ENCODE measurements around the gene BID. TPM values are rescaled to one million over a fixed set of nuclear protein-coding genes. Genes with fewer than 3 reads are reported as not detected.

BID gene
- total RNA-seq, 1 donor from 2014 or later: 16.6 TPM

GRCh38 chr22:17811119-17811518 is 36.9 kb upstream of the BID start:
- Histone ChIP-seq H3K4me1 (no peaks in the 10 kb centered on the region), H3K4me3 (no peak overlapping the region), H3K27me3 (no peaks in the 10 kb centered on the region), H3K9ac (no peak overlapping the region), H3K27ac (no peak overlapping the region), H3F3A (ENCODE audit: low read depth) (no peaks in the 10 kb centered on the region), H2AFZ (replicated peaks) (no peak overlapping the region), H3K79me2 (ENCODE audit: low read depth) (no peaks in the 10 kb centered on the region), H3K4me2 (no peak overlapping the region), H3K36me3 (no peaks in the 10 kb centered on the region), H3K9me3 (ENCODE audit: low read depth) (no peaks in the 10 kb centered on the region), H4K20me1 (ENCODE audit: low read depth) (no peaks in the 10 kb centered on the region)
- TF ChIP-seq EZH2phosphoT487 (IDR thresholded peaks at IDR 0.05) (no peak), CTCF (IDR thresholded peaks at IDR 0.05) (no peak), EZH2 (IDR thresholded peaks at IDR 0.05) (no peak)
- no peak overlapping the region for H3K27ac Mint-ChIP-seq
- H3K36me3 Mint-ChIP-seq: peaks cover 16% of the 10 kb centered on the region
- no peak for DNase-seq (ENCODE audit: low spot score)
- H3K4me1 Mint-ChIP-seq: peaks cover 2% of the 10 kb centered on the region
- H3K9me3 Mint-ChIP-seq: no peaks in the 10 kb centered on the region
- H3K4me3 Mint-ChIP-seq: no peak overlapping the region
- H3K27me3 Mint-ChIP-seq (ENCODE audit: insufficient read depth, low read depth): peaks cover 4% of the 10 kb centered on the region

- TF ChIP-seq EZH2 (IDR thresholded peaks at IDR 0.05) (no peak), CTCF (IDR thresholded peaks at IDR 0.05) (no peak), EZH2phosphoT487 (IDR thresholded peaks at IDR 0.05) (no peak)
- H3K4me3 ChIP-seq: no peak overlapping the region
- Mint-ChIP-seq H3K9me3 (no peaks in the 10 kb centered on the region), H3K36me3 (peaks cover 18% of the 10 kb centered on the region), H3K4me1 (peaks cover 2% of the 10 kb centered on the region), H3K27me3 (ENCODE audit: insufficient read depth, low read depth) (peaks cover 4% of the 10 kb centered on the region), H3K4me3 (no peak overlapping the region), H3K27ac (no peak overlapping the region)
- DNase-seq (ENCODE audit: low spot score): no peak
- H3K27ac ChIP-seq: no peak overlapping the region
- no peaks in the 10 kb centered on the region for H3K9me3 ChIP-seq (ENCODE audit: low read depth)
- no peak overlapping the region for H3K4me2 ChIP-seq
- no peaks in the 10 kb centered on the region for H3K4me1 ChIP-seq
- H2AFZ ChIP-seq (replicated peaks): no peak overlapping the region
- H4K20me1 ChIP-seq (ENCODE audit: low read depth): no peaks in the 10 kb centered on the region
- H3K36me3 ChIP-seq: no peaks in the 10 kb centered on the region
- H3K9ac ChIP-seq: no peak overlapping the region
- no peaks in the 10 kb centered on the region for H3K79me2 ChIP-seq (ENCODE audit: low read depth)
- no peaks in the 10 kb centered on the region for H3K27me3 ChIP-seq
- no peaks in the 10 kb centered on the region for H3F3A ChIP-seq (ENCODE audit: low read depth)
Measured at GRCh38 chr22:17810570-17811116, 36.4 kb upstream of the BID start.

- no peak overlapping the region for H3K4me3 Mint-ChIP-seq
- no peak overlapping the region for H3K27ac ChIP-seq
- H3K27ac Mint-ChIP-seq: no peak overlapping the region
- H3K4me1 ChIP-seq: no peaks in the 10 kb centered on the region
- H3K4me2 ChIP-seq: no peak overlapping the region
- H3K36me3 Mint-ChIP-seq: peaks cover 17% of the 10 kb centered on the region
- no peaks in the 10 kb centered on the region for H3K9me3 Mint-ChIP-seq
- H3K9me3 ChIP-seq (ENCODE audit: low read depth): no peaks in the 10 kb centered on the region
- H3F3A ChIP-seq (ENCODE audit: low read depth): no peaks in the 10 kb centered on the region
- TF ChIP-seq EZH2 (IDR thresholded peaks at IDR 0.05): no peak
- TF ChIP-seq CTCF (IDR thresholded peaks at IDR 0.05): no peak
- no peak for TF ChIP-seq EZH2phosphoT487 (IDR thresholded peaks at IDR 0.05)
- no peaks in the 10 kb centered on the region for H3K27me3 ChIP-seq
- H2AFZ ChIP-seq (replicated peaks): no peak overlapping the region
- no peak for DNase-seq (ENCODE audit: low spot score)
- H3K27me3 Mint-ChIP-seq (ENCODE audit: insufficient read depth, low read depth): peaks cover 2% of the 10 kb centered on the region
- H3K9ac ChIP-seq: no peak overlapping the region
- peaks cover 2% of the 10 kb centered on the region for H3K4me1 Mint-ChIP-seq
- no peaks in the 10 kb centered on the region for H4K20me1 ChIP-seq (ENCODE audit: low read depth)
- no peaks in the 10 kb centered on the region for H3K36me3 ChIP-seq
- H3K4me3 ChIP-seq: no peak overlapping the region
- H3K79me2 ChIP-seq (ENCODE audit: low read depth): no peaks in the 10 kb centered on the region
Measured at GRCh38 chr22:17808693-17809403, 34.6 kb upstream of the BID start.

All from neural progenitor cell (in vitro differentiated cells).